AG04449 (cell line): ENCODE measurements around the gene CASS4.

Experiments used
- CTCF ChIA-PET: fragments of 350-600 bp; formaldehyde crosslinking; extraction: SDS; loops from one replicate; lab custom pipeline; 2021; ENCODE audit warnings: antibody characterized with exemption; lab: Yijun Ruan, JAX
- POLR2A ChIA-PET: fragments of 400-600, 350-600 bp; formaldehyde crosslinking; extraction: SDS; loops from one replicate; lab custom pipeline; 2020; ENCODE audit warnings: antibody characterized with exemption, inconsistent platforms; lab: Yijun Ruan, JAX
- DNase-seq: peaks from one replicate; pipeline ENCODE4 v3.0.0-alpha.2; 2010; ENCODE audit warnings: low read depth, low spot score
- H3K4me3 ChIP-seq: 2 replicates; pipeline ENCODE4 v1.5.1; 2011; ENCODE audit warnings: low read depth, mild to moderate bottlenecking, control low read depth, low read length
- CTCF ChIP-seq: IDR thresholded peaks from one replicate; pipeline ENCODE4 v1.5.1; 2011; ENCODE audit warnings: mild to moderate bottlenecking, moderate library complexity, low read length, control low read depth, inconsistent platforms; ENCODE audit not compliant: insufficient read depth; ENCODE audit errors: missing control alignments

CASS4 gene

GRCh38 chr20:56372850-56373249 lies 39.2 kb upstream of the CASS4 start:
- no peak overlapping the region for H3K4me3 ChIP-seq
- DNase-seq = no peak
- TF ChIP-seq CTCF = no peak
- ChIA-PET CTCF (interaction anchor here (0.9 to 1.1 kb wide), 3 partner anchors 8 to 28 kb away, joined by 3 read pairs; no protein-coding TSS in a partner anchor), POLR2A (no interaction called here)

- TF ChIP-seq CTCF = no peak
- no peak overlapping the region for H3K4me3 ChIP-seq
- POLR2A ChIA-PET = interaction anchor here (0.8 to 1.1 kb wide), 2 partner anchors 11 to 66 kb away, joined by 3 to 5 read pairs; no protein-coding TSS in a partner anchor
- CTCF ChIA-PET = interaction anchor here (1.0 to 1.5 kb wide), 2 partner anchors 12 to 26 kb away, joined by 3 to 4 read pairs; no protein-coding TSS in a partner anchor
- DNase-seq = peak; percentile 95
These were observed 38.1 kb upstream of the CASS4 start for GRCh38 chr20:56373942-56374341.

GRCh38 chr20:56376331-56376730 lies 35.7 kb upstream of the CASS4 start:
- no peak overlapping the region for H3K4me3 ChIP-seq
- TF ChIP-seq CTCF = no peak
- CTCF ChIA-PET = interaction anchor here (1.5 kb wide), 1 partner anchor 24 kb away, joined by 4 read pairs; no protein-coding TSS in a partner anchor
- no peak for DNase-seq
- POLR2A ChIA-PET = no interaction called here

- TF ChIP-seq CTCF = no peak
- POLR2A ChIA-PET = no interaction called here
These were observed 33.7 kb upstream of the CASS4 start for GRCh38 chr20:56378386-56378785.

GRCh38 chr20:56380375-56380774 lies 31.7 kb upstream of the CASS4 start:
- CTCF ChIA-PET = interaction anchor here (0.6 kb wide), 1 partner anchor 26 kb away, joined by 3 read pairs; no protein-coding TSS in a partner anchor
- no peak for TF ChIP-seq CTCF
- POLR2A ChIA-PET = no interaction called here
- no peak overlapping the region for H3K4me3 ChIP-seq
- no peak for DNase-seq

More at GRCh38 chr20:56378386-56378785, 33.7 kb upstream of the CASS4 start:
- DNase-seq = no peak
- H3K4me3 ChIP-seq = no peak overlapping the region
- CTCF ChIA-PET = interaction anchor here (1.4 kb wide), 1 partner anchor 17 kb away, joined by 3 read pairs; no protein-coding TSS in a partner anchor

GRCh38 chr20:56381501-56381900 lies 30.6 kb upstream of the CASS4 start:
- POLR2A ChIA-PET = no interaction called here
- no peak overlapping the region for H3K4me3 ChIP-seq
- no peak for TF ChIP-seq CTCF
- no peak for DNase-seq
- CTCF ChIA-PET = interaction anchor here (1.0 to 1.2 kb wide), 2 partner anchors 9 to 11 kb away, joined by 3 read pairs; partner anchors contain the start of gene CSTF1
